ENCODE data around the gene PTPRT. TPM values are rescaled to one million over a fixed set of nuclear protein-coding genes. Genes with fewer than 3 reads are reported as not detected.

PTPRT gene
- total RNA-seq, 4 donors from 2014 or later = 0.67 to 2.5 (median 1.0) TPM

- Histone ChIP-seq H3K27me3 (no peaks in the 10 kb centered on the region), H3K4me3 (no peak overlapping the region), H3K27ac (no peak overlapping the region), H3K36me3 (no peaks in the 10 kb centered on the region), H3K4me1 (no peaks in the 10 kb centered on the region), H3K9me3 (no peaks in the 10 kb centered on the region)
- DNase-seq = no peak
- no peak for TF ChIP-seq CTCF (IDR thresholded peaks at IDR 0.05)
- TF ChIP-seq POLR2A (IDR thresholded peaks at IDR 0.05) = no peak
These were observed 165.9 kb downstream of the PTPRT start for GRCh38 chr20:43023836-43024235.

- Histone ChIP-seq H3K27me3 (no peaks in the 10 kb centered on the region), H3K9me3 (no peaks in the 10 kb centered on the region), H3K4me1 (no peaks in the 10 kb centered on the region), H3K4me3 (no peak overlapping the region), H3K36me3 (no peaks in the 10 kb centered on the region), H3K27ac (no peak overlapping the region)
- TF ChIP-seq POLR2A (IDR thresholded peaks at IDR 0.05) (no peak), CTCF (IDR thresholded peaks at IDR 0.05) (no peak)
- DNase-seq = no peak
These were observed 167.1 kb downstream of the PTPRT start for GRCh38 chr20:43022568-43022967.

DNA sequence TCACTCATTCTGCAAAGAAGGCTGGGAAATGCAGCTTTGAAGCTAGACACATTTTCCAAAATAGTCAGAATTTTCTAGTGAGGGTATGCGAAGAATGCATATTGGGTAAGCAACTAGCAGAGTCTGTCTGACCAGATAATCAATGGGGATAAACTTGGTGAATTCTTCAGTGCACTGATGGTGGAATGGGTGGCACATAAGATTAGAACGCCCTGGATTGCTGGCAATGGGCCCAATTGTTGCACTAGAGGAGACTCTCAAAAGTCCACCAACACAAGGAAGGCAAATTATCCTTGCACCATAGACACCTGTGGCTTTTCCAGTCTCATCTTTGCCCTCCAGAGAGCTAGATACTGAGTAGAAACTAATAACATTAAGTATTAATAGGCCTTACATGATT is 167.6 kb downstream of the PTPRT start:
- Histone ChIP-seq H3K27ac (no peak overlapping the region), H3K27me3 (no peaks in the 10 kb centered on the region), H3K4me1 (no peaks in the 10 kb centered on the region), H3K9me3 (no peaks in the 10 kb centered on the region), H3K36me3 (no peaks in the 10 kb centered on the region), H3K4me3 (no peak overlapping the region)
- DNase-seq = no peak
- TF ChIP-seq POLR2A (IDR thresholded peaks at IDR 0.05) = no peak
- TF ChIP-seq CTCF (IDR thresholded peaks at IDR 0.05) = no peak

DNA sequence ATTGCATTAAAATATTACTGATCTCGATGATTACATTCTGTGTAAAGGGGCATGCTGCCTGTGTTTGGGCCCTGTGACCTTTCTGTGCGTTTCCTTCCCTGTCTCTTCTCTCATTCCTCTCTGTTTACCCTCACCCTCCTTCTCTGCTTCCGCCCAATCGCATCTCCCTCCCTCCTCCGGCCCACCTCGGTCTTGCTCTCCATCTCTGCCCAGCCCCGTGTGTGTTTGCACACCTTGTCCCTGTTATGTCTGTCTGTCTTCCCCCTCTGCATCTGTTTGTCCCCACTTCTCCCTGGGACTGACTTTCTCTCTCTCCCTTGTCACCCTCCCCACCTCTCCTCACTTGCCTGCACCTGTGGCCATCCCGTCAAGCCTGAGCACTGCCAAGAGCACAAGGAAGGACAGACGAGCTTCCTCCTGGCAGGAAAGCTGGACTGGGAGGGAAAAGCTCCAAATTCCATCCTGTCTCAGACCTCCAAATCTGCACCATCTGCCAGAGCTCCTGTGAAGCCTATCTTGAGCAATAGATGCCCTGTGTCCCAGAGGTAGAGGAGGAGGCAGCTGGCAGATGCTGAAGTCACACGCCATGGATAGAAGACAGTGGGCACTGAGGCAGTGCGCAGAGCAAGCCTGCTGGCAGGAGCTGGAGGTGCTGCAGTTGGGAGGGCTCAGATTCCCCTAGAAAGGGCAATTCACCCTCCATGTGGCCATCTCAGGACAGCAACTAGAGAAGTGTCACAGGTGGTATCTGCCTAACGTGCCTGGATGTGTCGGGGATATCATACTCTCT is 172.3 kb downstream of the PTPRT start:
- no peak overlapping the region for H3K27ac ChIP-seq
- no peak for DNase-seq
- no peaks in the 10 kb centered on the region for H3K9me3 ChIP-seq
- no peaks in the 10 kb centered on the region for H3K4me1 ChIP-seq
- no peaks in the 10 kb centered on the region for H3K36me3 ChIP-seq
- TF ChIP-seq CTCF (IDR thresholded peaks at IDR 0.05) = no peak
- TF ChIP-seq POLR2A (IDR thresholded peaks at IDR 0.05) = no peak
- no peaks in the 10 kb centered on the region for H3K27me3 ChIP-seq
- H3K4me3 ChIP-seq = no peak overlapping the region

DNA sequence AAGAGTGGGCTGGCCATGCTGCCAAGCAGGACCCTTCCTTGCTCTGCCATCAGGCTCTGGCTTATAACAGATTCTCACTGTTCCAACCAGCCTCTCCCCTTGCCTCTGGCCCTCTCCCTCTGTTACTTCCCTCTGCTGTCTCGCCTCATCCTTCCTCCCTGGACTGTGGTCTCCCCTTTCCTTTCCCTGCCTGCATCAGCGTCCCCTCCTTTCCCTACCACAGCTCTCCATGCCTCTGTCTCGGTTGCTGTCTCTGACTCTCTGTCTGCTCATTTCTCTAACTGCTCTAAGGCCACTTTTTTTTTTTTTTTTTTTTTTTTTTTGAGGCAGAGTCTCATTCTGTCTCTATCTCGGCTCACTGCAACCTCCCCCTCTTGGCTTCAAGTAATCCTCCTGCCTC is 173.4 kb downstream of the PTPRT start:
- Histone ChIP-seq H3K27ac (no peak overlapping the region), H3K27me3 (no peaks in the 10 kb centered on the region), H3K4me3 (no peak overlapping the region), H3K9me3 (no peaks in the 10 kb centered on the region), H3K4me1 (no peaks in the 10 kb centered on the region), H3K36me3 (no peaks in the 10 kb centered on the region)
- no peak for DNase-seq
- TF ChIP-seq POLR2A (IDR thresholded peaks at IDR 0.05) (no peak), CTCF (IDR thresholded peaks at IDR 0.05) (no peak)

Data from Peyer's patch (tissue), 4 donors.